Embryonic facial prominence (tissue), 1 donor: ENCODE data around the gene CRHR2.

ENCODE experiments used
- DNase-seq: peaks from one replicate; pipeline ENCODE4 v3.0.0-alpha.2; 2016; ENCODE audit errors: extremely low spot score

The CRHR2 gene

DNA sequence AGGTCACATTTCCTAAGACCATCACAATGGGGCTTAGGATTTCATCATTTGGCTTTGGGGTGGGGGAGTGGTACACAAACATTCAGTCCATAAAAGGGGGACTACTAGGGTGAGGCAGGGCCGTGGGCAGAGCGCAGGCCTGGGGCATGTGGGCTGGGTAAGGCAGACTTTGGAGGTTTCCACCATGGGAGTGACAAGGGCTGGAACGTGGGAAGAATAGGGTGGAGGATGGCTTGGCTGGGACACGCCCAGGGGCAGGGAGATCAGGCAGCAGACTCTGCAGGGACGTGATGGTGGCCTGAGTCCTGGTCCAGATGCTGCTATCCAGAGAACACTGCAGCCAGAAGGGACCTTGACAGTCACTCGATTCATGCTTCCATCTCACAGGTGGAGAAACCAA, 24.7 kb upstream of the CRHR2 start:
- DNase-seq, result no peak

DNA sequence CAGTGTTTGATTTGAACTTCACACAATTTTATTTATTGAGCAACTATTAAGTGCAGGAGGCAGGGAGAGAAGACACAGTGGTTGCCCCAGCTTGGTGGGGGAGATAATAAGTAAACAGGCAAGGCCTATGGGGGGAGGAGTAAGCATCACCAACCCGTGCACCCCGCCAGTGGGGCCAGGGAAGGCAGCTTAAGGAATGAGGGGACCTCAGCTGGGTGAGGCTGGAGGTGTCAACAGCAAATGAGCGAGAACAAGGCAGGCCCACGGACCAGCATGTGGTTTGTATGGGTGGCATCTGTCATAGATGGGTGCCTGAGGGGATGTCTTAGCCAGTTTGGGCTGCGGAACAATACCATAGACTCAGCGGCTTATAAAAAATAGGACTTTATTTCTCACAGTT, 24.1 kb upstream of the CRHR2 start:
- no peak for DNase-seq

DNA sequence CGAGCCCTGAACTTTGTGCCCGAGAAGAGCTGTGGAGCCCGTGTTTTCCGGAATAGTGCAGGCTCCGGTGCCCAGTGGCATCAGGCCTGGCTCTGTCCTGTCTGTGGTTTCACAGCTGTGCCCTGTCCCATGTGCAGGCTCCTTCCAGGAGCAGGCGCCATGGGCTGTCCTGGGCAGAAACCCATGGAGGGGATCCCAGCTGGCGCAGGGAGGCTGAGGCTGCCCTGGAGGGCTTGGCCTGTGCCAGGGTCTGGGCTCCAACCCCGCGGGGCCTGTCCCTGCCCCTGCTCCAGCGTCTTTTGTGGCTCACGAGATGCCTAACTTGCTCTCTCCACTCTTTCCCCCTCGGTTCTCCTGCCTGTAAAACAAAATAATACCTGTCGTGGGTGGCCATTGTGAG, 23.3 kb upstream of the CRHR2 start:
- no peak for DNase-seq

DNA sequence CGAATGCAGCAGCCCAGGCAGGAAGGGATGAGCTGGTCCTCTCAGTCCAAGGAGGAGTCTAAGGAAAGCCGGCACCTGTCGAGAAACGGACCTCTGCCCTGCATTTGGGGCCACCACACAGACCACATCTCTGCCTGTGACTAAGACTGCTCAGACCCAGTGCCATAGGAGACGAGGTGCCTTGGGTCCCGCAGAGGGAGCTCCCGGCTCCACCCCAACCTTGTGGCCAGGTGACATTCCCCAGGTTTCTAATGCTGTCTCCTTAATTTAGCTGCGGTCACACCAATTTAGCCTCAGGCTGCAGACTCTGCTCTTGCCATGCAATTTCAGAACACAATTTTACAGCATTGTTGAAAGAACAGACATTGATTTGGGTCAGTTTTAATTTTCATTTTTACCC, 22.8 kb upstream of the CRHR2 start:
- DNase-seq, result no peak

DNA sequence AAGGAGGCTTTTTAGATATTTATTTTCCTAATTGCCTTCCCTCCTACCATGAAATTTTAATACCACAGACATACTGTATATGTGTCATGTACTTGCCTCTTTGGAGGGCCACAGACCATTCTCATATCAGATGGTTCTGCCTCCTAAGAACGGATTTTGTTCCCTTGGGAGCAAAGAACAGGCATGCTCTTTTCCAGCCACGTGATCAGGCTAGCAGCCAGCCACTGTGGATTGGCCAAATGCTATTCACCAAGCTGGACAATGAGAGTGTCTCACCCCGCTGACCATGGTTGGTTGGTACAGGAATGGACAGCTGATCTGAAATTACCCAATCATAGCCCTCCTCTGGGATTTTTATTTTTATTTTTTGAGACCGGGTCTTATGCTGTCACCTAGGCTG, 21.5 kb upstream of the CRHR2 start:
- no peak for DNase-seq

DNA sequence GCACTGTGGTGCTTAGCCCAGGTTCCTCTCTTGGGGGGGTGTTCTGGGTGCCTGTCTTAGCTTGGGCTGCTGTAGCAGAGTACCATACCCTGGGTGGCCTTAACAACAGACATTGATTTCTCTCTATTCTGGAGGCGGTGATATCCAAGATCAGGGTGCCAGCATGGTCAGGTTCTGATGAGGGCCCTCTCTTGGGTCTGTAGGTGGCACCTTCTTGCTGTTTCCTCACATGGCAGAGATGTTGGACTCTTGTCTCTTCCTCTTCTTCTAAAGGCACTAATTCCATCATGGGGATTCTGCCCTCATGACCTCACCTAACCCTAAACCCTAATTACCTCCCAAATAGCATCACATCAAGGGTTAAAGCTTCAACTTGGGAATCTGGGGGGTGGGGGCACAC, 19.9 kb upstream of the CRHR2 start:
- DNase-seq, result no peak

DNA sequence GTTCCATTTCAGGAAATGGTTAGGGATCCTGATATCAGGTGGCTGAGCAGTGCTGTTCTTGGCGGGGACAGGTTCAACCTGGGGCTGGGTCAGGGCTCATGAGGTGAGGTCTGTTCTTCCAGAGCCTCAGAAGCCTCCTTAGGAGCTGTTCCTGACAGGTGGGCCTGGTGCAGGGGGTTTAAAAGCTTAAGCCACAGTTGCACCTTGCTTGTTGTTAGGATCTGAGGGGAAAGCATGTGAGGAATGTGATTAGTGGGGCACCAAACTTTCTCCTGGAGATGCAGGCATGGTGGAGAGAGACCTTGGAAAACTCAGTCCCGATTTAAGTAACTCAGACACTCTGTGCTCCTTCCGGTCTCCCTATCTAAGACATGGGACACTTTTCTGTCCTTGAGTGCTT, 18.7 kb upstream of the CRHR2 start:
- no peak for DNase-seq

DNA sequence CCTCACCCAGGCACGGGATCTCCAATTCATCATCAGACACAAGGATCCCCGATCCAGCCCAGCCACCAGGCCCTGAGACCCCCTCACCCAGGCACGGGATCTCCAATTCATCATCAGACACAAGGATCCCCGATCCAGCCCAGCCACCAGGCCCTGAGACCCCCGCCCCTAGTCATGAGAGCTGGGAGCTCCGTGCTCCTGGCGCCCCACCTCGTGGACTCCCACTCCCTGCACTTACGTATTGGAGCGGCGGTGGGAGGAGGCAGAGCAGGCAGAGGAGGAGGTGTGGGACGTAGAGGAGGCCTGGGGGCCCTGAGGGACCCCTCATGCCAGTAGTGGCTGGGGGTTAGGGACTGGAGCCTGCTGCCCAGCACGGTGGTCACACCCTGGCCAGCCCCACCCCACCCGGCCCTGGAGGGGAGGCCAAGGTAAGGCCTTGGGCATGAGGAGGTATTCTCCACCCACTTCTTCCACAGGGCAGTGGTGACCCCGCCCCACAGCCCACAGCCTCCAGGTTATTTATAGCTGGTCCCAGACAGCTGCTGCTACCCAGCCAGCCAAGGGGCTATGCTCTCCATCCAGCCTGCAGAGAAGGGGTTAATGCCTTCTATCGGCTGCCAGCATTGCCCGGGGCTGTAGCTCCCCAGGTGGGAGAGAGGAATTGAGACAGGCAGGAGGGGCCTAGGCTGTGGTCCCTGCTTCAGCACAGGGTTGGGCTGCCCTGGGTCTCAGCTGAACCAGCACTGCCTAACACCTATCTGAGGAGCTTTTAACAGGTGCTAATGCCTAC, 17.6 kb upstream of the CRHR2 start:
- no peak for DNase-seq

DNA sequence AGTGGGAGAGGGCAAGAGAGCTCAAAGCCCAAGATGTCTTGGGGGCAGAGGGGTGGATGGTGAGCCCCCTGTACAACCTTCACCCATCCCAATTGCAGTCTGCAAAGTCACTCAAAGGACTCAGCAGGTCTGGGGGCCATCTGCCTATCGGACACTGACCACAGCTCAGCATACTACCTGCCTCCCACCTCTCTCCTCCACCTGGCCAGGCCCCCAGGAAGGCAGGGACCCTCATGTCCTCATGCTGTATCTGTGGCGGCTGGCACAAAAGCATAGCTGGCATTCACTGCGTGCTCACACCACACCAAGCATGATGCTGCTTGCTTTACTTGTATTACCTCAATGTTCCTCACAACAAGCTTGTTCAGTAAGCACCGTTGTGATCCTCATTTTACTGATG, 16.2 kb upstream of the CRHR2 start:
- no peak for DNase-seq

DNA sequence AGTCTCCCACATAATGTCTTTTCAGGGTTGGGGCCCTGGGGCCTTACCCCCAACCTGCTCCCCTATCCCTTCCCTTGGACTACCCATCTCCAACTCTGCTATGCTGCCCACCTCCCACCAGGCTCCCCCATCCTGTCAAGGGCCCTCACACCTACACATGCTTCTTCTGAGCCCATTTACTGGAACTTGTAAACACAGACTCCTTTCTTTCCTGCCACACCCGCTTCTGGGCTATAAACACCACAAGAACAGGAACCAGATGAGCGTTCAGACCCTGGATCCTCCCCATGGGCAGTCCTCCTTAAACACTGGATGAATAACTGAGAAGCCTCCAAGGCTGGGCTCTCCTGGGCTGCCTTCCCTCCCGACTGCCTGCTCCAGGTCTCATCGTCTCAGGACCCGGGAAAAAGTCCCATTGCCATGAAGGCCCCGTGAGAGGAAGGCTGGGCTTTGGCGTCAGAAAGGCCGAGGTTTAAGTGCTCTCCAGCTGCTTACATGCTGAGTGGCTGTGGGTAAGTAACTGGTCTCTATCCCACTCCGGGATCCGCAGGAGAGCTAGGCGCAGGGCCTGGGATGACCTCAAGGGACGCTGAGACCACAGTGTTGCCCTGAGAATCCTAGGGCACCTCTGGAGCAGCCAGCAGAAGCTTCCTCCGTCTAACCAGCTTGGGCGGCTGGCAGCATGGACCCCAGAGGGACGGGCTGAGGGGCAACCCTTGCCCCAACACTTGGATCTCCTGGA, 15.6 kb upstream of the CRHR2 start:
- DNase-seq, result no peak

DNA sequence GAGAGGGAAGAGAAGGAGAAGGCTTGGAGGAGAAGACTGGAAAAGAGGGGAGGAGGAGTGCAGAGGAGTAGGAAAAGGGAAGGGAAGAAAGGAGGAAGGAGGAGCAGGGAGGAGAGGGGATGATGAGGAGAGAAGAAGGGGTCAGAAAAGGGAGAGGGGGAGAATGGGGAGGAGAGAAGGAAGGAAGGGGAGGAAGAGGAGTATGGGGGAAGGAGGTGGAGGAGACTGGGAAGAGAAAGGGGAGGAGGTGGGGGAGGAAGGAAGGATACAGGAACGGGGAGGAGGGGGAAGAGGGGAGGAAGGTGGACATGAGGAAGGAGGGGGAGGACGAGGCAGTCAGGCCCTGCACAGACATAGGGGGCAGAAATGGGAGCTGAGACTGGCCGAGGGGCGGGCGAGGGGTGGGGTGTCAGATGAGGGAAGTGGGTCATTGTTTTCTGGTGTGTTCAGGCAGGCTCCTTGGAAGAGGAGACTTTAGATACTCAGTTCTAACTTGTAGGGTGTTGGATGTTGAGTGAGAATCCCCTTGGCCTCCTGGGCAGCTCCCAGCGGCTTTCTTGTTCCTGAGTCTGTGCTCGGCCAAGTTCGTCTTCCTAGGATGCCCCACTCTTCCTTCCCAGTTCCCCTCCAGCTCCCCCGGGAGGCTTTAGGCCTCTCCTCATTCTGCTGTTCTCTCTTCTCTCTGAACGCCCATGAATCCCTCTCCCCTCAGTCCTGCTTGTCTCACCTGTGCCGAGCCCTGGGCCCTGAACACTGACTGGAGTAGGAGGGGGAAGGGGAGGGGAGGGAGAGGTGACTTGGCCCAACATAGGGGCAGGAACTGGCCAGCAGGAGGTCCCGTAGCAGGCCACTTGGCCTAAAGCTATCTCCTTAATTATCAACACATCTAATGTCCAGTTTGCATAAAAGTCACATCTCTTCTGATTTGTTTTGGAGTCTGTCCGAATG, 12.8 kb upstream of the CRHR2 start:
- no peak for DNase-seq

DNA sequence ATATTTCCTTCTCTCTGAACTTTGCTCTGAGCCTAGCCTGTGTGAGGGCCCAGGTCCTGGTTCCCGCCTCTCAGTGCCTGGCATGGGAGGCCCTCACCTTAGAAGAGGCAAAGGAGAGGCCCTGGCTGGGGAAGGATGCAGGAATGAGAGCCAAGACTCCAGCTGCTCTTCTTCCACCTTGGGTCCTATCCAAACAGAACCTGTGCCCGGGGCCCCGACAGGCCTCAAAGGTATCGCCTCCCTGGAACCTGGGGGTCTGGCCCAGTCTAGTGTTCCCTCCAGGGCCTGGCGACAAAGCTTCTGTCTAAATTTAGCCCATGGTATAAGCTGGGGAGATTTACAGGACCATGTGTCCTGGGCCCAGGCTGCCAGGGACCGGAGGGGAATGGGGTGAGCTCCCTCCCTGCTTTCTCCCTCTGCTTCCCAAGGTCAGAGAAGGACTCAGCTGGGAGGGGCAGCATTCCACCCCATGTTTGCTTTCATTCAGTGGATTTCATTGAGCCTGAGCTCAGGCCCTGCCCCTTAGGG, 12.0 kb upstream of the CRHR2 start:
- DNase-seq, result no peak

DNA sequence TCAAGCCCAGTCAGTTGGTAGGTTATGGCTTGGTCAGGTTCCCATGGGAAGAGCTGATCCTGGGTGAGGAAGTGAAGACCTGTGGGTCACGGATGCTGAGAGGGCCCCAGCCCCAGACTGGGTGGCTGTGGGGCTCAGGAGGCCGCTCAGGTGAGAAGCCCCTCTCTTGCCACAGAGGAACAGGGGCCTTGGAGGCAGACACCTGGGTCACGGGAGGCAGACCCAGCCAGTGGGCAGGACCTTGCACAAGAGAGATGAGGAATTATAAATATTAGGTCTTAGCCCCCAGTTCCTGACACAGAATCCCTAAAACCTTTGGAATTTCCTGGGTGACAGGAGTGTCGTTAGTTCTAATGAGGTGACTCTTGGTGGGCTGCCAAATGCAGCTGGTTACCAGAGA, 10.6 kb upstream of the CRHR2 start:
- DNase-seq, result no peak

DNA sequence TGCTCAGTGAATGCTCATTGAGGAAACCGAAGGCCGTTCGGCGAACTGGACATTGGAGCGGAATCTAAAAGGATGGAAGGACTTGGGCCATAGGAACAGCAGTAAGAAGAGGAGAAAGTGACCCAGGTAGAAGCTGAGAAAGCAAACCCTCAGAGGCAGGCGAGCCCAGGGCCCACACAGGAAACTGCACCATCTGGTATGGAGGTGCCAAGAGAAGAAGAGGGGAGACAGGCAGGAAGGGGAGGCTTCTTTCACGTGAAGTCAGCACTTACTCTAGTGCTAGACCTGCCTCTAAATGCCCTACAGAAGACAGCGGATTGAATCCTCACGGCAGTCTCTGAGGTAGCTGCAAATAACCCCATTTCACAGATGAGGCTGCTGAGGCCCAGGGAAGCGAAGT, 10.2 kb upstream of the CRHR2 start:
- no peak for DNase-seq

DNA sequence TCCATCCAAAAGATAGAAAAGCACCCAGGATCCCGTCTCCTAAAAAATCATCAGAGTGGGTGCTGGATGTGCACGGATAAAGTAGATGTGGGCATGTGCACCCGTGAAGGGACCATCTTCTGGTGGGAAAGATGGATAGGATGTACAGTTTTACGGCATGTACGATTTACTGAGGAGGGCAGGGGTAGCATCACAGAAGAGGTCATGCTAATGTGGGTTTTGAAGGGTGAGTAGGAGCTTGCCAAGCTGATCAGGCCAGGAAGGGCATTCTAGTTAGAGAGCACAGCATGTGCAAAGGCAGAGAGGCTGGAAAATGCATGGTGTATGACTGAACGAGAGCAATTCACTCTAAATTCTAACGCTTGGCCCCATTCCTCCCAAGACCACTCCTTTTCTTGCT, 7.8 kb upstream of the CRHR2 start:
- no peak for DNase-seq

DNA sequence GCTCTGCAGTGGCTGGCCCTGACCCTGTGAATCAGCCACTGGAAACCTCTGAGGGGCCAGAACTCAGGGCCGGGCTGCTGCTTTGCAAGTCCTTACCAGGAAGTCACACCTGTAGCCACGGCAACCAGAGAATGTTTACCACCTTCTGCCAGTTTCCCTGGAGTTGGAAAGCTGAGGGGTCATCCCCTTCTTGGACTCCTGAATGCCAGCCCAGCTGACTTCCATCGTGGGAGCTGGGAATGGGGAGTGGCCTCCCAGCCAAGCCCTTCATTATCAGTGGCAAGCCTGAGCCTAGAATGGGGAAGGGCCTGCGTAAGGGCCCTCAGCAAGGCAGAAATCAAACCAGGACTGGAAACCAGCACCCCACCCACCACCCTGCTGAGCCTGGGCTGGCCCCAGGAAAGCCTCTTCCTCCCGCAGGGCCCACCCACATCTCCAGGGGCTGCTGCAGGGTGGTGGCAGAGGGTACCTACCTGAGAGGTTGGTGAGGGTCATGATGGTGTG, 6.5 kb upstream of the CRHR2 start:
- DNase-seq, result no peak

DNA sequence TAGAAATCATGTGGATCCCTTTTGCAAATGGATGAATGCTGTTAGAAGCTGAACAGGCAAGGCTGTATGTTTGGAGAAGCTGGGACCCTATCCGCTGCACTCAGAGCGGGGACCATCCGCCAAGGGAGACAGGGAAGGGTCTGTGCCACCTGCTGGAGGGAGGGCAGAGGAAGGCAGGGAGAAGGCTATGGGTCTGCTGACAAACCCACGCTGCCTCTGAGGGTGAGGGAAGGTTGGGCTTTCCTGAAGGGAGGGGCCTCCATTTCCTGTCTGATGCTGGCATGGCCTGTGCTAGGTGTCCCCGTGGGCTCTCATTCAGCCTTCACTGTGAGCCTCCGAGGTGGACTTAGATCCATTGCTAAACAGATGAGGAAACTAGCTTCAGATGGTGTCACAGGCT, 5.3 kb upstream of the CRHR2 start:
- no peak for DNase-seq

DNA sequence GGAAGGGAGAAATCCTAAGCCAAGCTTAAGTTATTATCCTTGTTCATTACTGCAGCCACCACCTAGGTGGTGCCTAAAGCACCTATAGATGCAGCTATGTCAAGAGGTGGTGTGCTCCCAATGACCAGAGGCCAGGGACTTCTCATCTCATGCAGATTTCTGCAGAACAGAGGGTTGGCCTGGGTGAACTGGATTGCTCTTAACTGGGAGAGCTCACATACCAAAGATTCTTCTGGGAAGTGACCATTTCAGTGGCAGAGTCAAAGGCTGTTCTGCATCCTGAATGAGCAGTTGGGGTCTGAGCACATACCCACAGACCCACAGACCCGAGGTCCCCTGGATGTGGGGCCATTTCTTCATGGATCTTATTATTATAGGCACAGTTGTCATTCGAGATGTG, 2.1 kb upstream of the CRHR2 start:
- DNase-seq, result no peak

DNA sequence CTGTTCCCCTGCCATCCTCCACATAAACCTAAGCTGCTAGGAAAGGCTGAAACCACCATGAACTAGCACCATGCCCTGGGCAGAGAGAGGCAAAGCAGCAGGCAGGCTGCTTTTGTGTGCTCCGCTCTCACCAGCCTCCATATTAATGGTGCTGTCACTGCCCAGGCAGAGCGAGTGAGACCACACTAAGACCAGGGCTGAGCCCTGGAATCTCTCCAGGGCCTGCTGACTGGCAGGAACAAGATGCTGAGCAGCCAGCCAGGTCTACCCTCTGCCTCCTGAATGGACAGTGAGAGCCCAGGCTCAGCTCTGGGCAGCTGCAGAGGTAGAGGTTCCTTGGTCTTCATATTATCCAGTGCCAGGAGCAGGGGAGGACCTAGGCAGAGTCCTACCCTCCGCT, 1.6 kb upstream of the CRHR2 start:
- DNase-seq, result no peak

DNA sequence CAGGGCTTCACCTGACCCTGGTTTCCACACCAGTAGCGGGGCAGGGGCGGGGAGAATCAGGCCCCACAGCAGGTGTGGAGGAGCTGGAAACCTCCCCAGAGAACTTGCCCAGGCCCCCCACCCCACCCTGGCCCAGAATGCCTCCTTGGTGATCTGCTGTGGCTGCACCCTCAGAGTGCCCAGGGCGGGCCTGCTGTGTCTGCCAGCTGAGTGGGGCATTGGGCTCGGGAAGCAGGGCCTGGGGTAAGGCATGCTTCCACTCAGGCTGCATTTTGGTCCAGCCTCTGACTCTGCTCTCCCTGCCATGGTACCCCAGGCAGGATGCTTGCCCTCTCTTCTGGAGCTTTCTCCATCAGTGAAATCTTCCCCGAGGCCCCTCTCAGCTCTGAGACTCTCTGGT, 1.1 kb upstream of the CRHR2 start:
- no peak for DNase-seq

DNA sequence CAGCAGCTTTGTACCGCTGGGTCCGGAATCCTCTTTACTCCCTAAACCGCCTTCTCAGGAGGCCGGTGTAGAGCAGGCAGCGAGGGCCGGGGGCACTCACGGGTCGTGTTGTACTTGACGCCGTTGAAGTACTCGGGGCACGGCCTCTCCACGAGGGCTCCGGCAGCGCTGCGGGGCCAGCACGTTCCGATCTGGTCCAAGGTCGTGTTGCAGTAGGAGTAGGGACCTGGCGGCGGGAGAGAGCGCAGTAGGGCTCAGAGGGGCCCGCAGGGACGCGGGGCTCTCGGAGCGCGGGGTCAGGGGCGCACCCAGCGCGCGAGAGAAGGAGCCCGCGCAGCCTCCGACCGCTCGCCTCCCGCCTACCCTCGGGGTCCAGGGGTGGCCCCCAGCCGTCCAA, 443 bp downstream of the CRHR2 start:
- DNase-seq, result no peak

DNA sequence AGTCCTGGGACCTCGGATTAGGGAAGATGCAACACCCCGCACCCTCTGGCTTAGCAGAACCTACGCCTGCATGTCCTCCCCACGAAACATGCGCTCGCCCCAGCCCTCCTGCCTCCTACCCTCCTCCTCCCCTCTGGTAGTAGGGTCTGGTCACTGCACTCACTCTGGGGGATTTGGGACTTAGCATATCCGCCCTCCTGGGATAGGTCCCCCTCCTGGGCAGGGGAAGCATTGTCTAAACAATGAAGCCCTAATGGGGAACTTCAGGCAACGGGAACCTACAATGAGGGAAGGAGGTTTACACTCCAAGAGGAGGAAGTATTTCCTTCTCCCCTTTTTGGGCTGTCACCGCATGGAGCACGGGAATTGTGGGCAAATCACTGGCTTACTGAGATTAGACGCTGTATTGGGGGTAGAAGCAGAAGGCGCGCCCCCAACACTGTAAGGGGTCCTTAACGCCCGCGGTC, 892 bp downstream of the CRHR2 start:
- DNase-seq, result no peak
